Fibroblast of skin of abdomen (primary cell): Measurements from ENCODE around the gene RAC3. TPM values are rescaled to one million over a fixed set of nuclear protein-coding genes. Genes with fewer than 3 reads are reported as not detected.
A peak's percentile ranks its signal among the peaks of the same experiment; 100 is the strongest.

Experiments used
- DNase-seq: peaks from one replicate; pipeline ENCODE4 v3.0.0-alpha.2; 2013
- polyA plus RNA-seq, 2 experiments: library from polyadenylated mRNA; unstranded; fragments of 120-200 nt; gene quantifications; one replicate each; pipeline ENCODE4 v1.2.1, GENCODE V29; 2013; ENCODE audit not compliant: insufficient read length in 2 of 2

Gene RAC3
- polyA plus RNA-seq (2013, experiment 1 of 2; ENCODE audit: insufficient read length), result 32.6 TPM
- 36.2 TPM for polyA plus RNA-seq (2013, experiment 2 of 2; ENCODE audit: insufficient read length)

- peak; percentile 28 for DNase-seq
Measured at GRCh38 chr17:82031303-82031884, at the start of gene RAC3. Gene RAC3 (plus strand): TSS chr17:82031678. CDS start chr17:82031762, 84 bp downstream.

GRCh38 chr17:81983011-81983638 lies 48.4 kb upstream of the RAC3 start:
- no peak for DNase-seq

DNA sequence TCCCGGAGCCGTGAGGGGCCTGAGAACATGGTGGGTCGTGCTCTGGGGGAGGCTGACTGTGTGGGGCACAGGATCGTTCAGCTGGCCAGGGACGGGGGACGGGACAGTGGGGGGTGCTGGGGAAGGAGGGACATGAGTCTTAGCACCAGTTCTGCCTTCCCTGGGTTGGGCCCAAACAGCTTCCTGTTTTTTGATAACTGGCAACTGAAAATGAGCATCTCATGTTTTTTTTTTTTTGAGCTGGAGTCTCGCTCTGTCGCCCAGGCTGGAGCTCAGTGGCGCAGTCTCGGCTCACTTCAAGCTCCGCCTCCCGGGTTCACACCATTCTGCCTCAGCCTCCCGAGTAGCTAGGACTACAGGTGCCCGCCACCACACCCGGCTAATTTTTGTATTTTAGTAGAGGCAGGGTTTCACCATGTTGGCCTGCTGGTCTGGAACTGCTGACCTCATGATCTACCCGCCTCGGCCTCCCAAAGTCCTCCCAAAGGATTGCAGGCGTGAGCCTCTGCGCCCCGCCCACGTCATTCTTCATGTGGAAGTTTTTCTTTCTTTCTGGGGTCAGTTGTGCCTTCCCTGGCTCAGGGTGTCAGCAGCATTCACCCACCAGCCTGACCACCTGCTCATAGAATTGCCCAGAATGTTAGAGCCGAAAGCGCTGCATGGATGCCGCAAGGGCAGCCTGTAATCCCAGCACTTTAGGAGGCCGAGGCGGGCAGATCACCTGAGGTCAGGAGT lies 47.7 kb upstream of the RAC3 start:
- no peak for DNase-seq

DNA sequence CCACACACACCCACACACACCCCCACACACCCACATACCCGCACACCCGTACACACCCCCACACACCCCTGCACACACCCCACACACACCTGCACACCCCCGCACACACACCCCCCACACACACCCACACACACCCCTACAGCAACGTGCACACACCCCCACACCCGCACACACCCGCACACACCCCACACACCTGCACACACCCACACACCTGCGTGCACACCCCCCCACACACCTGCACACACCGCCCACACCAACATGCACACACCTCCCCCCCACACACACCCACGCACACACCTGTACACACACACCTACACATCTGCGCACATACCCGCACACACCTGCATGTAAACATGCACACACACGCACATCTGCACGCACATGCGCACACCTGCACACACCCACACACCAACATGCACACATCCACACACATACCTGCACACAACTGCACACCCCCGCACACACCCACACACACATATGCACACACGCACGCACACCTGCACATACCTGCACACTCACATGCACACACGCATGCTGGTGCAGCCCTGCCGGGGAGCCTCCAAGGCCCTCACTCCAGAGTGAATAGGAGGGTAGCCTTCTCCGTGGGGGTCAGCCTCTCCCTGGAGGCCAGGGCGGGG lies 46.6 kb upstream of the RAC3 start:
- DNase-seq, result no peak

DNA sequence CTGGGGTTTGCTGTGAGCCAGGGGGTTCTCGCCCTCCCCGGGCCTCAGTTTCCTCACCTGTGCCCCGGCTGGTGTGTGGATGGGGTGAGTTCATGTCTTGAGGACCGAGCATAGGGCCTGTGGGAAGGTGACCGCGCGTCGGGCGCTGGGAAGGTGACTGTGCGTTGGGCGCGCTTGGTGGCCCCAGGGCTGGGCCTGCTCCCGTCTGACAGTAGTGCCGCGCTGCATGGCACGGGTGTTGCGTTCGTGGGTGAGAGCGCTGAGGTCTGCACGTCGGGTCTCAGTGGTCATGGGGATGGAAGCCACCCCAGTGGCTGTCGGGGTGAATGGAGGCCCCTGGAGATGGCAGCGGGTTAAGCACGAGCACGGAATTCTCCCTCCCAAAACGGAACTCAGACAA lies 44.9 kb upstream of the RAC3 start:
- no peak for DNase-seq

DNA sequence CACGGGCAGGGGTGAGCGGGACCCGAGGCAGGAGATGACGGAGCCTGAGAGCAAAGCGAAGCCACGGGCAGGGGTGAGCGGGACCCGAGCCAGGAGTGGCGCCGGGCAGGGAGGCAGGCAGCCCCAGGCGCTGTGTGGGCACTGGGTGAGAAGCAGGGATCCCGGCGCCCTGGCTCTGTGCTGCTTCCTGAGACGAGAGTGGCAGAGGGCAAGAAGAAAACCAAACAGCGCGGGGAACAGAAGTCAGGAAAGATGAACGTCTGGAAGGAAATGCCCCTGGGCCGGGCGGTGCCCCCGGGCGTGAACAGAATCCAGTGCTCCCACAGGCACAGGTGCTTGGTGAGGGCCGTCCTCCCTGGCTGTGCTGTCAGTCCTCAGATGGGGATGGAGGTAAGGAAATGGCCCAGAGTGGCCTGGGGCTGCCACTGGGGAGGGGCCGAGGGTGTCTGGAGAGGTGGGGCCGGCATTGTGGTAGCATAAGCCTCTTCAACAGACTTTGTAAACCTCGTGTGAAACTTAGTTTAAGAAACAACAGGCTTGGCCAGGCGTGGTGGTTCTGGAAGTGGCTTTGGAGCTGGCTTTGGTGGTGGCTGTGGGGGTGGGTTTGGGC lies 44.2 kb upstream of the RAC3 start:
- no peak for DNase-seq

DNA sequence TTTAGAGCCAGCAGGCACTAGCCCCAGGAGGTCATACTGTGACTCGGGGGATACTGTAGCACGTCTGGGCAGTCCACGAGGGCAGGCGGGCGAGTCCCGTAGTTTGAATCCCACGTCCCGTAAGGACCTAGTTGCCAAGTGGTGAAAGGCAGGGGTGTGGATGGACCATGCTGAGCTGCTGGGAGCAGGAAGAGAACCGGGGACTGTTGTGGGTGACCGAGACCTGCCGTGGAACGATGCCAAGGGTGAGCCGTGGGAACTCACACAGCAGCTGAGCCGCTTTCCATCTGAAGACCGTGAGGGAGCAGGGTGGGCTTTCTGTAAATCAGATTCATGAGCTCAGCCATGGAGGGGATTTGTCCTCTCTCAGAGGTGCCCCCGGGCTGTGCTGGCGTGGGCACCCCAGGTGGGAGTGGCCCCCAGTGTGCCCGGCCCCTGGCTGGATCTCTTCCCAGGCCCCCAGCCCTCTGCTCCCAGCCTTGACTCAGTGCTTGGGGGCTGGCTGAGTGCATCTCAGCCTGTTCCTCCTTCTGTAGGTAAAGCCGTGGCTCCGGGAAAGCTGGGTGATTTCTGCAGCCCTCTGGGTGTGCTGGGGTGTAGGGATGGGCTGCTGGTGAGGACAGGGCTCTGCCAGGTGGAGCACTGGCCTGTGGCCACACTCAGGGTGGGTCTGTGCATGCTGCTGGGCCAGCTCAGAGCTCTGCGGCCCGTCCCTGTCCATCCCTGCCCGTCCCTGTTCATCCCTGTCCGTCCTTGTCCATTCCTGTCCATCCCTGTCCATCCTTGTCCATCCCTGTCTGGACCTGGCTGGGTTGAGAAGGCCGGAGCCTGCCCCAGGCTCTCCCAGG lies 40.4 kb upstream of the RAC3 start:
- no peak for DNase-seq

- peak; percentile 34 for DNase-seq
Measured at GRCh38 chr17:81991684-81992305, 39.7 kb upstream of the RAC3 start.

DNA sequence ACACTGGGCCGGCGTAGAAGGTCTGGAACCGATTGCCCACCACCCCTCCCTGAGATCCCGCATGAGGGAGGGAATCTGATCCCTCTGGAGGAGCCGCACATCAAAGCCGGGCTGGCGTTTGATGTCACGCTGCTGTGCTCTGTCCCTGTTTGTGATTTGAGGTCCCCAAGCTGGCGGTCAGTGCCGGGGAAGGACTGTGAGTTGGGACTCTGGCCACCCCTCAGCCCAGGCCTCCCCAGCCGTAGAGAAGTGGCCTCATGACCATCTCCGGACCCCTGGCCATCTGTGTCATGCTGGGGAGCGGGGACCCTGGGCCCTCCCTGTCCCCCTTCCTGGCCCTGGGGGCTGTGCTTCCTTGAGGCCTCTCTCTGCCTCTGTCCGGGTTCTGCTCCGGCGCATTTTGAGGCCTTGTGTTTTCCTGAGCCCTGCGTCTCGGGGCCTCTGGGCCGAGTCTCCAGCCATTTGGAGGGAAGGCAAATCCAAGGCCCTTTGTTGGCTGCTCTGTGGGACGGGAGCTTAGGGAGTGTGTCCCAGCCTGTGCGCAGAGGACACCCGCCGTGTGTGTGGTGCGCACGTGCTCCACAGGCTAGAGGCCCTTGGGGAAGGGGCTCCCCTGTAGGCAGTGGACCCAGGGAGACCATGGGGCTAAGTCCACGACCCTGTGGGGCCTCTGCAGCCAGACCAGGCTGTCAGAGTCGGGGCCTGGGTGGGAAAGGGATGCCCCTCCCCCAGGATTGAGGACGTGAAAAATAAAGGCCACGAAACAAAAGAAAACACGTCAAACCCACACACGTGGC lies 39.0 kb upstream of the RAC3 start:
- no peak for DNase-seq

- no peak for DNase-seq
Measured at GRCh38 chr17:81993729-81994592, 37.5 kb upstream of the RAC3 start.

GRCh38 chr17:81994593-81995462 lies 36.6 kb upstream of the RAC3 start:
- DNase-seq, result no peak

GRCh38 chr17:81995463-81996231 lies 35.8 kb upstream of the RAC3 start:
- DNase-seq, result no peak

DNA sequence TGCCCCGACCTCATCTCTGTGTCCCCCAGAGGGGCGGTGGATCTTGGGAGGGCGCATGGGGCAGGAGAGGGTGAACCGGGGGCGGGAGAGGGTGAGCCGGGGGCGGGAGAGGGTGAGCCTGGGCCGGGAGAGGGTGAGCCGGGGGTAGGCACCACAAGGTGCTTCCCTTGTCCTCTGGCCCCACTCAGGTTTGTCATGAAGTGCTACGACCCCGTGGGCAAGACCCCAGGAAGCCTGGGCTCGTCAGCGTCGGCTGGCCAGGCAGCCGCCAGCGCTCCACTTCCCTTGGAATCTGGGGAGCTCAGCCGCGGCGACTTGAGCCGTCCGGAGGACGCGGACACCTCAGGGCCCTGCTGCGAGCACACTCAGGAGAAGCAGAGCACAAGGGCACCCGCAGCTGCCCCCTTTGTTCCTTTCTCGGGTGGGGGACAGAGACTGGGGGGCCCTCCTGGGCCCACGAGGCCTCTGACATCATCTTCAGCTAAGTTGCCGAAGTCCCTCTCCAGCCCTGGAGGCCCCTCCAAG lies 35.2 kb upstream of the RAC3 start:
- DNase-seq, result no peak

DNA sequence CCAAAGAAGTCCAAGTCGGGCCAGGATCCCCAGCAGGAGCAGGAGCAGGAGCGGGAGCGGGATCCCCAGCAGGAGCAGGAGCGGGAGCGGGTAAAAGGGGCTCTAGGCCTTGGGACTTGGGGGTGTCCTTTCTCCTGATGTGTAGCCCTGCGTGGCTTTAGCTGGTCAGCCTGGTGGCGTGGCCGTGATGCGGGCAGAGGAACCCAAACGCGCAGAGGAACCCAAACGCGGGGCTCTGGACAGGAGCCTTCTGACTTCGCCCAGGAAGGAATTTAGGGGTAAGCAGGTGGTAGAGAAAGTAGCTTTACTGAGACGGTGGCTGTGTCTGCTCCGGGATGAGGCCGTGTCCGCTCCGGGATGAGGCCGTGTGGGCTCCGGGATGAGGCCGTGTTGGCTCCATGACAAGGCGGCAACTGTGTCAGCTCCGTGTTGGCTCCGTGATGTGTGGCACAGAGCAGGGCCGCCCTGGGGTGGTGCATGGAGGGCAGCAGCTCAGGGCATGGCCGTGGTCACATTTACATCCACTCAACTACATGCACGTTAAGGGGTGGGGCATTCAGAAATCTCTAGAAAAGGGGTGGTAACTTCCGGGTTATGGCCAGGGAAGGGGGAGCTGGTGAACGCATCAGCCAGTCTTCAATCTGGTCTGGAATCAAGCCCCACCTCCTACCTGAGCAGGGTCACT lies 34.6 kb upstream of the RAC3 start:
- no peak for DNase-seq

DNA sequence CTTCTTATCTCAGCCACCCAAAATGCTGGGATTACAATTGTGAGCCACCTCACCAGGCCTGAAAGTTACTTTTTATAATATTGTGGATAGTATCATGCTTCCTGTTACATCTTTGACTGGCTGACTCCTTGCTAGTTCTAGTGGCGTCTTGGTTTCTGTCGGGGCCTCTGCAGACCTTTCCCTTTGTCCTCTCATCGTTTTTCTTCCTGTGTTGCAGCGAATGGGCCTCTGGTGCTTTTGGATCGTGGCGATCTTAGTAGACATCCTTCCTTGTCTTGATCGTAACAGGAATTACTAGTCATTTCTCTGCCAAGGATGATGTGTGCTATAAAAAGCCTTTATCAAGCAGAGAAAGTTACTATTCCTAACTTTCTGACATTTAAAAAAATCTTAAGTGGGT lies 33.3 kb upstream of the RAC3 start:
- DNase-seq, result no peak

DNA sequence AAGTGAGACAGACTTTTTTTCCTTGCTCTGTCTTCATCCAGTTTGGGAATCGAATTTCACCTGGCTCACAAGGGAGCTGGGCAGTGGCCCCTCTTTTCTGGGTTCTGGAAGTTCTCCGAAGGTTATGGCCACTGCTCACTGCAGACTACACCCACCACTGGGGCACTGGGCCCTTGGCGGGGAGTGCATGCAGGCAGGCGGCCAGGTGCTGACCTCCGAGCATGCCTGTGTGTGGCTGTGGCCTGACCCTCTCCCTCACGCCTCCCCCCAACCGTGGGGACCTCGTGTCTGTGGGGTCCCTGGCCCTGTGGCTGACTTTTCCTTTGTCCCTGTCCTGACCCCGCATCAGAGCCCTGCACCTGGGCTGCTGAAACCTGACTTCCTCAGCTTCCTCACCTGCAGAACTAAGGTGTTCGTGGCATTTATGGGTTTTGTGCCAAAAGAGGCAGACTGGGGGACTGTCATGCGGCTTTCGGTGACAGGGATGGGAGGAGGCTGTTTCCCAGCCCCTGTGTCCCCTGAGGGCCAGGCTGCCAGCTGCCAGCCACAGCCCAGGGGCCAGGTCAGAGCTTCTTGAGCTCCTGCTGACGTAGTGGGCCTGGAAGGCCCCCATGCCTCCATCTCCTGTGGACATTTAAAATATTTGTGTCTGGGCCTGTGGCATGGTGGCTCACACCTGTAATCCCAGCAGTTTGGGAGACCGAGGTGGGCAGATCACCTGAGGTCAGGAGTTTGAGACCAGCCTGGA lies 32.6 kb upstream of the RAC3 start:
- DNase-seq, result no peak
